Measurements from ENCODE around the gene SPHKAP. TPM values are rescaled to one million over a fixed set of nuclear protein-coding genes. Genes with fewer than 3 reads are reported as not detected.

Gene SPHKAP
- polyA plus RNA-seq, 1 donor (not counting 4 experiments of a cell fraction or from before 2014, with no cell fraction given) = not detected

GRCh38 chr2:227932001-227932400 lies 249.5 kb downstream of the SPHKAP start:
- no peaks in the 10 kb centered on the region for H3K9me3 ChIP-seq (ENCODE audit: control insufficient read depth, low read depth, low read length)
- no peaks in the 10 kb centered on the region for H3K79me2 ChIP-seq (ENCODE audit: control insufficient read depth, insufficient read depth, low read length)
- H3K4me2 ChIP-seq (ENCODE audit: control insufficient read depth, extremely low read depth, insufficient read depth, low read depth, low read length) = no peak overlapping the region

More at GRCh38 chr2:227932001-227932400, 249.5 kb downstream of the SPHKAP start:
- Histone ChIP-seq H2AFZ (ENCODE audit: control insufficient read depth, low read length) (no peak overlapping the region), H3K9ac (ENCODE audit: control insufficient read depth, extremely low read depth, insufficient read depth, low read length) (no peak overlapping the region), H3K36me3 (ENCODE audit: control insufficient read depth in 2 of 2, extremely low read depth in 1 of 2, insufficient read depth in 2 of 2, low read length in 2 of 2) (no peaks in the 10 kb centered on the region), H4K20me1 (ENCODE audit: control insufficient read depth, extremely low read depth, insufficient read depth, low read length) (no peaks in the 10 kb centered on the region), H3K27me3 (ENCODE audit: control insufficient read depth, extremely low read depth, insufficient read depth, low read length) (no peaks in the 10 kb centered on the region), H3K27ac (ENCODE audit: control insufficient read depth, insufficient read depth, low read length) (no peak overlapping the region), H3K9me1 (ENCODE audit: control insufficient read depth, extremely low read depth, insufficient read depth, low read length) (no peaks in the 10 kb centered on the region), H3K4me1 (ENCODE audit: control insufficient read depth, extremely low read depth, insufficient read depth, low read length) (no peaks in the 10 kb centered on the region), H3K4me3 (ENCODE audit: control insufficient read depth in 2 of 3, extremely low read depth in 1 of 3, insufficient read depth in 2 of 3, low read depth in 1 of 3, low read length in 3 of 3) (no peak overlapping the region)
- FAIRE-seq (no peak), DNase-seq (ENCODE audit: low read depth, low spot score) (no peak)
- TF ChIP-seq EZH2 (IDR thresholded peaks at IDR 0.05; ENCODE audit: low read length) (no peak), CTCF (optimal IDR thresholded peaks at IDR 0.05 in 1 of 3, IDR thresholded peaks at IDR 0.05 in 1 of 3, conservative IDR thresholded peaks at IDR 0.05 in 1 of 3; ENCODE audit: extremely low read depth in 1 of 3, insufficient read depth in 2 of 3, low read length in 3 of 3) (no peak)
- dilution Hi-C loops (cut with MboI; ENCODE audit: extremely low pct_ligation_motif_present, low sequenced_read_pairs) = no loop called here

Small RNA genes within 50 kb of the gene (small RNA-seq; reads per million reads assigned to genes)
- 0 reads per million in 3 experiments for gene RNU6-624P (ENCODE audit: insufficient read length in 3 of 3, low read depth in 3 of 3, low replicate concordance in 1 of 3)

Data from keratinocyte (primary cell).